GM23248 (cell line): Measurements from ENCODE around the gene AKR1B15. TPM values are rescaled to one million over a fixed set of nuclear protein-coding genes. Genes with fewer than 3 reads are reported as not detected.
"Not testable (repeated sequence)": the region's sequence is repeated elsewhere in the genome, so short reads cannot be mapped to it uniquely, and the experiment has no call there.

Experiments used
- DNase-seq: peaks from one replicate; pipeline ENCODE4 v3.0.0-alpha.2; 2015
- H2AFZ ChIP-seq: fragments of 200-600 bp; sonication (generic); 2 replicates; pipeline ENCODE4 v1.6.1; 2016; ENCODE audit warnings: antibody characterized with exemption
- H3F3A ChIP-seq: fragments of 200-600 bp; sonication (generic); 2 replicates; pipeline ENCODE4 v1.6.1; 2016; ENCODE audit warnings: mild to moderate bottlenecking, antibody characterized with exemption, mixed run types; ENCODE audit not compliant: insufficient read depth
- H3K27ac ChIP-seq: fragments of 200-600 bp; sonication (generic); 2 replicates; pipeline ENCODE4 v1.5.1; 2016; ENCODE audit warnings: mild to moderate bottlenecking
- H3K27me3 ChIP-seq: fragments of 200-600 bp; sonication (generic); replicated peaks from 2 replicates; pipeline ENCODE4 v1.6.1; 2016; ENCODE audit warnings: mild to moderate bottlenecking; ENCODE audit not compliant: insufficient read depth
- H3K36me3 ChIP-seq: fragments of 200-600 bp; sonication (generic); 2 replicates; pipeline ENCODE4 v1.6.1; 2016; ENCODE audit warnings: low read depth, mild to moderate bottlenecking
- H3K4me1 ChIP-seq: fragments of 200-600 bp; sonication (generic); 2 replicates; pipeline ENCODE4 v1.6.1; 2016; ENCODE audit warnings: mild to moderate bottlenecking; ENCODE audit not compliant: insufficient read depth
- H3K4me2 ChIP-seq: fragments of 200-600 bp; sonication (generic); one replicate; pipeline ENCODE4 v1.6.1; 2016; ENCODE audit warnings: mild to moderate bottlenecking; ENCODE audit not compliant: unreplicated experiment
- H3K4me3 ChIP-seq: fragments of 200-600 bp; sonication (generic); 2 replicates; pipeline ENCODE4 v1.5.1; 2016; ENCODE audit warnings: mild to moderate bottlenecking
- H3K79me2 ChIP-seq: fragments of 200-600 bp; sonication (generic); 2 replicates; pipeline ENCODE4 v1.6.1; 2016; ENCODE audit warnings: mild to moderate bottlenecking; ENCODE audit not compliant: insufficient read depth
- H3K9ac ChIP-seq: fragments of 200-600 bp; sonication (generic); 2 replicates; pipeline ENCODE4 v1.6.1; 2016; ENCODE audit warnings: mild to moderate bottlenecking
- H3K9me2 ChIP-seq: fragments of 200-600 bp; sonication (generic); 2 replicates; pipeline ENCODE4 v1.6.1; 2016; ENCODE audit warnings: mixed run types, mild to moderate bottlenecking, moderate library complexity; ENCODE audit not compliant: insufficient read depth
- H3K9me3 ChIP-seq: fragments of 200-600 bp; sonication (generic); one replicate; pipeline ENCODE4 v1.6.1; 2017; ENCODE audit warnings: low read depth
- H4K20me1 ChIP-seq: fragments of 200-600 bp; sonication (generic); 2 replicates; pipeline ENCODE4 v1.6.0; 2016; ENCODE audit not compliant: insufficient read depth
- EZH2 ChIP-seq: fragments of 200-600 bp; sonication (generic); IDR thresholded peaks from 2 replicates; pipeline ENCODE4 v1.6.1; 2018; ENCODE audit warnings: antibody characterized with exemption, mild to moderate bottlenecking; ENCODE audit not compliant: insufficient read depth, poor library complexity, severe bottlenecking
- EZH2phosphoT487 ChIP-seq: fragments of 200-600 bp; sonication (generic); IDR thresholded peaks from 2 replicates; pipeline ENCODE4 v1.6.1; 2018; ENCODE audit warnings: antibody characterized with exemption, moderate library complexity, mild to moderate bottlenecking, low read depth; ENCODE audit not compliant: insufficient read depth
- WGBS, 2 experiments: methylation state at CpG; one replicate each; pipeline ENCODE4 v1.1.6; 2015 to 2017; ENCODE audit warnings: low lambda C conversion rate in 2 of 2, low coverage in 1 of 2; ENCODE audit errors: missing lambda C conversion rate in 2 of 2; 5-methylcytosine and 5-hydroxymethylcytosine counted together
- in situ Hi-C: fragments of 300-500 bp; cut with MboI; formaldehyde crosslinking; loops from 2 replicates; pipeline ENCODE4 v1.15.0; 2020
- polyA plus RNA-seq: library from polyadenylated mRNA; unstranded; fragments of >200 nt; fragmentation: Nextera tagmentation; extraction: Ambion mirVana; gene quantifications from 2 replicates; pipeline ENCODE4 v1.2.1, GENCODE V29; 2016
- total RNA-seq: library from RNA; depleted of rRNA; stranded (reverse); fragments of >200 nt; shearing (Covaris generic); gene quantifications from 2 replicates; pipeline ENCODE4 v1.2.3, GENCODE V29; 2014

Gene AKR1B15
- total and polyA plus RNA-seq, 2 experiments from 2014 or later: not detected

GRCh38 chr7:134554417-134554966 is 5.6 kb downstream of the AKR1B15 start:
- H2AFZ ChIP-seq: no peak overlapping the region
- H3K9me3 ChIP-seq: no peaks in the 10 kb centered on the region
- H3K4me2 ChIP-seq: no peak overlapping the region
- in situ Hi-C loops: no loop called here
- no peaks in the 10 kb centered on the region for H3K79me2 ChIP-seq
- no peak overlapping the region for H3K27ac ChIP-seq
- peaks cover 17% of the 10 kb centered on the region for H3K27me3 ChIP-seq
- no peak overlapping the region for H3K4me3 ChIP-seq
- H3K9me2 ChIP-seq: no peaks in the 10 kb centered on the region
- no peaks in the 10 kb centered on the region for H4K20me1 ChIP-seq
- TF ChIP-seq EZH2phosphoT487: no peak
- no peak for TF ChIP-seq EZH2
- no peaks in the 10 kb centered on the region for H3K36me3 ChIP-seq
- DNase-seq: no peak
- 61 to 68% methylated on average over 7 of the region's 7 CpGs for WGBS, 2 experiments
- H3F3A ChIP-seq: no peaks in the 10 kb centered on the region
- no peak overlapping the region for H3K9ac ChIP-seq
- no peaks in the 10 kb centered on the region for H3K4me1 ChIP-seq

- Histone ChIP-seq H3K9ac (no peak overlapping the region), H3K9me2 (no peaks in the 10 kb centered on the region), H3K79me2 (no peaks in the 10 kb centered on the region), H3K27ac (no peak overlapping the region), H3F3A (no peaks in the 10 kb centered on the region), H3K4me1 (no peaks in the 10 kb centered on the region), H3K27me3 (peaks cover 13% of the 10 kb centered on the region; the same call in 1 of the 2 replicates), H3K4me3 (no peak overlapping the region), H3K9me3 (no peaks in the 10 kb centered on the region), H3K36me3 (no peaks in the 10 kb centered on the region), H3K4me2 (no peak overlapping the region), H4K20me1 (no peaks in the 10 kb centered on the region), H2AFZ (no peak overlapping the region)
- no peak for TF ChIP-seq EZH2phosphoT487
- TF ChIP-seq EZH2: no peak
- in situ Hi-C loops: no loop called here
- DNase-seq: no peak
- WGBS, 2 experiments: 63 to 69% methylated on average over 6 of the region's 6 CpGs
These were observed 8.5 kb downstream of the AKR1B15 start for GRCh38 chr7:134557391-134557790.

GRCh38 chr7:134558370-134558769 is 9.5 kb downstream of the AKR1B15 start:
- H3K9ac ChIP-seq: no peak overlapping the region
- no peak for TF ChIP-seq EZH2phosphoT487
- no peak for TF ChIP-seq EZH2
- H3K9me2 ChIP-seq: no peaks in the 10 kb centered on the region
- no peaks in the 10 kb centered on the region for H3K79me2 ChIP-seq
- 67 to 68% methylated on average over 5 of the region's 5 CpGs for WGBS, 2 experiments
- no peaks in the 10 kb centered on the region for H3K9me3 ChIP-seq
- 0 out of 2 replicates have a peak, but pooled peaks cover 7% of the 10 kb centered on the region for H3K4me1 ChIP-seq
- H2AFZ ChIP-seq: no peak overlapping the region
- DNase-seq: no peak
- no peak overlapping the region for H3K4me2 ChIP-seq
- H3K36me3 ChIP-seq: no peaks in the 10 kb centered on the region
- no peak overlapping the region for H3K4me3 ChIP-seq
- H3F3A ChIP-seq: no peaks in the 10 kb centered on the region
- H4K20me1 ChIP-seq: no peaks in the 10 kb centered on the region
- H3K27me3 ChIP-seq: peaks cover 13% of the 10 kb centered on the region; the same call in 1 of the 2 replicates
- H3K27ac ChIP-seq: no peak overlapping the region
- in situ Hi-C loops: no loop called here

GRCh38 chr7:134561616-134562015 is 12.7 kb downstream of the AKR1B15 start:
- H3K79me2 ChIP-seq, H3K9me3 ChIP-seq, in situ Hi-C loops, H3K9me2 ChIP-seq, H3K4me3 ChIP-seq, H3K27ac ChIP-seq, H3K36me3 ChIP-seq, H2AFZ ChIP-seq, H3K9ac ChIP-seq, H3F3A ChIP-seq, H3K4me2 ChIP-seq, DNase-seq, H4K20me1 ChIP-seq, H3K4me1 ChIP-seq: not testable (repeated sequence)
- H3K27me3 ChIP-seq: peaks cover 16% of the 10 kb centered on the region
- WGBS, 2 experiments: 59 to 63% methylated on average over 5 of the region's 5 CpGs

GRCh38 chr7:134562136-134562535 is 13.2 kb downstream of the AKR1B15 start:
- Histone ChIP-seq H3K27ac (no peak overlapping the region), H3K79me2 (no peaks in the 10 kb centered on the region), H2AFZ (no peak overlapping the region), H3K9ac (no peak overlapping the region), H4K20me1 (no peaks in the 10 kb centered on the region), H3K4me1 (0 out of 2 replicates have a peak, but pooled peaks cover 7% of the 10 kb centered on the region), H3F3A (no peaks in the 10 kb centered on the region), H3K27me3 (peaks cover 20% of the 10 kb centered on the region), H3K36me3 (no peaks in the 10 kb centered on the region), H3K9me3 (no peaks in the 10 kb centered on the region), H3K4me3 (no peak overlapping the region), H3K4me2 (no peak overlapping the region), H3K9me2 (no peaks in the 10 kb centered on the region)
- 67 to 68% methylated on average over 6 of the region's 6 CpGs for WGBS, 2 experiments
- DNase-seq: peak; percentile 36
- in situ Hi-C loops: no loop called here
- TF ChIP-seq EZH2phosphoT487 (no peak), EZH2 (no peak)

GRCh38 chr7:134563398-134563749 is 14.5 kb downstream of the AKR1B15 start:
- 32 to 42% methylated on average over 2 of the region's 2 CpGs for WGBS, 2 experiments
- in situ Hi-C loops: not testable (repeated sequence)

More at GRCh38 chr7:134563398-134563749, 14.5 kb downstream of the AKR1B15 start:
- H3K9me2 ChIP-seq, H3K9me3 ChIP-seq, H3K36me3 ChIP-seq, H3K4me1 ChIP-seq, H3K4me2 ChIP-seq, DNase-seq, H3K79me2 ChIP-seq, H3K27ac ChIP-seq, H4K20me1 ChIP-seq, H3K4me3 ChIP-seq, H3F3A ChIP-seq, H3K9ac ChIP-seq: not testable (repeated sequence)
- Histone ChIP-seq H2AFZ (0 out of 2 replicates have a peak overlapping the region, but pooled peaks have one; percentile 20), H3K27me3 (peaks cover 13% of the 10 kb centered on the region)
